A549 (cell line): Measurements from ENCODE around the gene SH3BGR. TPM values are rescaled to one million over a fixed set of nuclear protein-coding genes. Genes with fewer than 3 reads are reported as not detected.
A peak's percentile ranks its signal among the peaks of the same experiment; 100 is the strongest.

Experiments used
- ATAC-seq, 2 experiments: fragments of 200-7000 bp in 1 of 2; fragments of >200 bp in 1 of 2; cut with Nextera tagmentation in 1 of 2; cut with Tn5 transposase in 1 of 2; 3 replicates each; pipeline versions ENCODE4 v1.8.0 to v1.9.1; 2018 to 2020; ENCODE audit warnings: mild to moderate bottlenecking in 1 of 2, moderate library complexity in 1 of 2
- CTCF ChIA-PET: fragments of 300-600 bp; sonication (Branson Sonifier 250); formaldehyde crosslinking; extraction: SDS; loops from one replicate; lab custom pipeline; 2021; ENCODE audit warnings: antibody characterized with exemption, inconsistent platforms; lab: Yijun Ruan, JAX
- POLR2A ChIA-PET: fragments of 350-600 bp; formaldehyde crosslinking; extraction: SDS; loops from one replicate; lab custom pipeline; 2021; ENCODE audit warnings: antibody characterized with exemption, inconsistent platforms; lab: Yijun Ruan, JAX
- DNase-seq, 2 experiments: peaks; one replicate each; pipeline versions ENCODE4 v3.0.0 to v3.0.0-alpha.2; 2011 to 2016; ENCODE audit warnings: low read depth in 1 of 2, low spot score in 1 of 2
- FAIRE-seq: peaks from 2 replicates; lab custom pipeline; 2011; peaks lifted over from hg19 to GRCh38; lab: Jason Lieb, UNC
- H3K27ac ChIP-seq, 2 experiments: fragments of >200 bp; sonication (Bioruptor Twin); formaldehyde crosslinking; 3 replicates each; pipeline ENCODE4 v1.5.1; 2016 to 2017
- H3K4me1 ChIP-seq: fragments of >200 bp; sonication (Bioruptor Twin); formaldehyde crosslinking; 3 replicates; pipeline ENCODE4 v1.6.1; 2016
- H3K4me2 ChIP-seq: fragments of >200 bp; sonication (Bioruptor Twin); formaldehyde crosslinking; 3 replicates; pipeline ENCODE4 v1.6.1; 2016
- H3K4me3 ChIP-seq: fragments of >200 bp; sonication (Bioruptor Twin); formaldehyde crosslinking; 3 replicates; pipeline ENCODE4 v1.5.1; 2016
- H3K9me3 ChIP-seq: fragments of >200 bp; sonication (Bioruptor Twin); formaldehyde crosslinking; 3 replicates; pipeline ENCODE4 v1.6.1; 2016
- BHLHE40 ChIP-seq: IDR thresholded peaks from 2 replicates; pipeline ENCODE4 v1.6.1; 2012; ENCODE audit warnings: low read depth, low read length, inconsistent platforms
- CBX8 ChIP-seq: fragments of 200-600 bp; sonication (generic); IDR thresholded peaks from 2 replicates; pipeline ENCODE4 v1.6.1; 2016
- CHD2 ChIP-seq: fragments of 150-350 bp; IDR thresholded peaks from 2 replicates; pipeline ENCODE4 v1.6.1; 2014; ENCODE audit warnings: low read length; ENCODE audit not compliant: partially characterized antibody
- EHF ChIP-seq: fragments of 250-450 bp; sonication (Bioruptor Pico); IDR thresholded peaks from 2 replicates; pipeline ENCODE4 v1.5.0; 2020; ENCODE audit warnings: mild to moderate bottlenecking
- EHMT2 ChIP-seq: fragments of 200-600 bp; sonication (generic); IDR thresholded peaks from 2 replicates; pipeline ENCODE4 v1.6.1; 2016; ENCODE audit warnings: antibody characterized with exemption, low read depth, mild to moderate bottlenecking, moderate library complexity
- EP300 ChIP-seq, 2 experiments: fragments of >200 bp; sonication (Bioruptor Twin); formaldehyde crosslinking; IDR thresholded peaks; 2 replicates in 1 of 2; 3 replicates in 1 of 2; pipeline ENCODE4 v1.6.1; 2016 to 2017
- FOSB ChIP-seq: fragments of 250-450 bp; sonication (Bioruptor Pico); IDR thresholded peaks from 2 replicates; pipeline ENCODE4 v1.5.0; 2020; ENCODE audit warnings: mild to moderate bottlenecking, moderate library complexity
- FOSL2 ChIP-seq, 2 experiments: fragments of 450-650 bp in 1 of 2; fragments of >200 bp in 1 of 2; sonication (Bioruptor Twin) in 1 of 2; formaldehyde crosslinking; IDR thresholded peaks; 2 replicates each; pipeline versions ENCODE4 v1.5.0 to v1.6.1; 2016 to 2020; ENCODE audit warnings: mild to moderate bottlenecking in 1 of 2, moderate library complexity in 1 of 2
- HOXA7 ChIP-seq: fragments of 250-450 bp; sonication (Bioruptor Pico); IDR thresholded peaks from 2 replicates; pipeline ENCODE4 v1.5.0; 2020; ENCODE audit warnings: mild to moderate bottlenecking, moderate library complexity
- HOXB13 ChIP-seq: fragments of 250-450 bp; sonication (Bioruptor Pico); IDR thresholded peaks from 2 replicates; pipeline ENCODE4 v1.5.0; 2020; ENCODE audit warnings: low read depth, mild to moderate bottlenecking, moderate library complexity
- KDM5A ChIP-seq: fragments of 200-600 bp; sonication (generic); IDR thresholded peaks from 2 replicates; pipeline ENCODE4 v1.6.1; 2016; ENCODE audit warnings: antibody characterized with exemption, mild to moderate bottlenecking
- MAFK ChIP-seq: fragments of 450-650 bp; IDR thresholded peaks from 2 replicates; pipeline ENCODE4 v1.6.1; 2014; ENCODE audit not compliant: partially characterized antibody
- NR3C1 ChIP-seq: fragments of >200 bp; sonication (Bioruptor Twin); formaldehyde crosslinking; IDR thresholded peaks from 3 replicates; pipeline ENCODE4 v1.6.1; 2017
- RAD21 ChIP-seq, 2 experiments: fragments of >200 bp in 1 of 2; sonication (Bioruptor Twin) in 1 of 2; formaldehyde crosslinking in 1 of 2; IDR thresholded peaks in 1 of 2; conservative IDR thresholded peaks in 1 of 2; 2 replicates in 1 of 2; 3 replicates in 1 of 2; pipeline ENCODE4 v1.6.1; 2012 to 2018; ENCODE audit warnings: inconsistent platforms in 1 of 2
- RNF2 ChIP-seq: fragments of 200-600 bp; sonication (generic); IDR thresholded peaks from 2 replicates; pipeline ENCODE4 v1.6.1; 2016; ENCODE audit warnings: low read depth, mild to moderate bottlenecking, antibody characterized with exemption, moderate library complexity, borderline replicate concordance
- SMC3 ChIP-seq: fragments of >200 bp; sonication (Bioruptor Twin); formaldehyde crosslinking; IDR thresholded peaks from 3 replicates; pipeline ENCODE4 v1.6.1; 2018; ENCODE audit warnings: inconsistent platforms
- ZC3H11A ChIP-seq: fragments of 450-650 bp; IDR thresholded peaks from 2 replicates; pipeline ENCODE4 v1.6.1; 2014; ENCODE audit warnings: antibody characterized with exemption, mild to moderate bottlenecking
- ZNF302 ChIP-seq: fragments of 250-450 bp; sonication (Bioruptor Pico); IDR thresholded peaks from 2 replicates; pipeline ENCODE4 v1.9.0; 2021; ENCODE audit warnings: inconsistent platforms, mild to moderate bottlenecking, moderate library complexity
- ZSCAN20 ChIP-seq: fragments of 250-450 bp; sonication (Bioruptor Pico); IDR thresholded peaks from 2 replicates; pipeline ENCODE4 v1.8.0; 2022; ENCODE audit warnings: mild to moderate bottlenecking, moderate library complexity
- WGBS: methylation state at CpG from one replicate; pipeline ENCODE4 v1.1.6; 2017; ENCODE audit errors: missing lambda C conversion rate; 5-methylcytosine and 5-hydroxymethylcytosine counted together
- polyA plus RNA-seq, 4 experiments: library from polyadenylated mRNA; depleted of rRNA in 3 of 4; stranded (reverse); fragments of >200 nt; fragmentation: RNase III in 1 of 4; extraction: RNeasy Plus Mini Kit Qiagen cat#74134 plus additional on column Dnase treatment in 1 of 4; gene quantifications; 2 replicates in 3 of 4; 3 replicates in 1 of 4; pipeline ENCODE4 v1.2.3, GENCODE V29; 2011 to 2017
- TF ChIP-seq, protein P1 (sequence below): IDR thresholded peaks from 2 replicates; pipeline ENCODE4 v1.6.1; 2012
- TF ChIP-seq, protein P2 (sequence below): IDR thresholded peaks from 2 replicates; pipeline ENCODE4 v1.6.1; 2012
- TF ChIP-seq, protein P3 (sequence below): fragments of 450-650 bp; IDR thresholded peaks from 2 replicates; pipeline ENCODE4 v1.6.1; 2014; ENCODE audit warnings: antibody characterized with exemption
- TF ChIP-seq, protein P4 (sequence below): fragments of 250-450 bp; sonication (Bioruptor Pico); IDR thresholded peaks from 2 replicates; pipeline ENCODE4 v1.5.0; 2020; ENCODE audit warnings: low read depth, mild to moderate bottlenecking, moderate library complexity

Gene SH3BGR
- polyA plus RNA-seq, 2 of the 4 experiments (the other 2 are of a cell fraction), result 1.0 to 3.0 TPM

DNA sequence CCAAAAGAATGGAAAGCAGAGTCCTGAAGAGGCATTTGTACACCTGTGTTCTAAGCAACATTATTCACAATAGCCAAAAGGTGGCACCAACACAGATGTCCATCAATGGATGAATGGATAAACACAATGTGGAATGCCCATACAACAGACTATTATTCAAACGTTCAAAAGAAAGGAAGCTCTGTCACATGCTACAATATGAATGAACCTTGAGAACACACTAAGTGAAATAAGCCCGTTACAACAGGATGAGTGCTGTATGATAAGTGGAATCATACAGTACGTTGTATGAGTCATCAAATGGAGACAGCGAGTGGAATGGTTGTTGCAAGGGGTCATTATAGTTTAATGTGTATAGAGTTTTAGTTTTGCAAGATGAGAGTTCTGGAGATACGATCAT, 80.1 kb downstream of the SH3BGR start:
- Histone ChIP-seq H3K4me2 (no peak overlapping the region), H3K9me3 (no peaks in the 10 kb centered on the region), H3K27ac (no peak overlapping the region), H3K4me1 (0 out of 3 replicates have a peak, but pooled peaks cover 9% of the 10 kb centered on the region), H3K4me3 (no peak overlapping the region)
- ChIA-PET POLR2A (no interaction called here), CTCF (interaction anchor here (1.0 kb wide), 1 partner anchor 184 kb away, joined by 3 read pairs; no protein-coding TSS in a partner anchor)
- no peak for ATAC-seq
- WGBS, result 48% methylated on average over 5 of the region's 5 CpGs
- no peak for FAIRE-seq
- TF ChIP-seq FOSL2 (IDR thresholded peaks at IDR 0.05), result no peak
- TF ChIP-seq FOSL2 (CRISPR knock-in tag; IDR thresholded peaks at IDR 0.05), result peak; percentile 36; the same call in 1 of the 2 replicates
- no peak for TF ChIP-seq KDM5A
- DNase-seq, result no peak

DNA sequence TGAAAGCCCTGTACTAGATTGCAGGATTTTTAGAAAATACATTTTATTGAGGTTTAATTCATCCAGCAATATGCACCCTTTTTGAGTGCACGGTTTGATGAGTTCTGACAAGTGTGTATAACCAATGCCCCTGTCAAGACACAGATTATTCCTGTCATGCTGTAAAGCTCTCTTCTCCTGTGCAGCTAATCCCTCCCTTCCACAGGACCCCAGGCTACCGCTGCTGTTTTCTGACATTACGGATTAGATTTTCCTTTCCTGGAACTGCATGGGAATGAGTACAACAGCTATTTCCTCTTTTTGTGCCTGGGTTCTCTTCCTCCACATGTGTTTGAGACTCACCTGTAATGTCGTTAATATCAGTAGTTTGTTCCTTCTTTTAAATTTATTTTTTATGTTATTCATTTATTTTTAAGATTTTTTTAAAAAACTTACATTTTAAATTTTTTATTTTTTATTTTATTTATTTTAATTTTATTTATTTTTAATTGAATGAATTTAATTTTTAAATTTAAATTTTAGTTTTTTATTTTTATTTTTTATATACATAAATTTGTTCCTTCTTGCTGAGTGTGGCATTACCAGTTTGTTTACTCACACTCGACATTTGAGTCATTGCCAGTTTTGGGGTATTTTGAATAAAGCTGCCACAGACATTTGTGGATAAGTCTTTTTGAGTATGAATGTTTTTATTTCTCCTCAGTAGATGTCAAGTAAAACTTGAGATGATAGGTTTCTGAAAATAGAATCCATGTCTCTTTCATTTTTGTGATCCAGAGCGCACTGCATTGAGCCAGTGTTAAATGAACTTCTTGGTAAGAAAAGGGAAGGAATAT, 82.0 kb downstream of the SH3BGR start:
- POLR2A ChIA-PET, result no interaction called here
- H3K4me2 ChIP-seq, result no peak overlapping the region
- H3K4me3 ChIP-seq, result no peak overlapping the region
- H3K4me1 ChIP-seq, result no peaks in the 10 kb centered on the region
- FAIRE-seq (no peak), ATAC-seq (no peak), DNase-seq (no peak)
- TF ChIP-seq CBX8, result no peak
- no peak for TF ChIP-seq ZNF302 (CRISPR knock-in tag)
- no peak for TF ChIP-seq SMC3
- TF ChIP-seq BHLHE40, result no peak
- no peak for TF ChIP-seq RAD21 (conservative IDR thresholded peaks at IDR 0.05 in 1 of 2, IDR thresholded peaks at IDR 0.05 in 1 of 2)
- no peak for TF ChIP-seq ZSCAN20 (CRISPR knock-in tag)
- no peak for TF ChIP-seq HOXB13 (CRISPR knock-in tag)
- TF ChIP-seq, protein P1, sequence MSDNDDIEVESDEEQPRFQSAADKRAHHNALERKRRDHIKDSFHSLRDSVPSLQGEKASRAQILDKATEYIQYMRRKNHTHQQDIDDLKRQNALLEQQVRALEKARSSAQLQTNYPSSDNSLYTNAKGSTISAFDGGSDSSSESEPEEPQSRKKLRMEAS, result no peak
- TF ChIP-seq, protein P2, sequence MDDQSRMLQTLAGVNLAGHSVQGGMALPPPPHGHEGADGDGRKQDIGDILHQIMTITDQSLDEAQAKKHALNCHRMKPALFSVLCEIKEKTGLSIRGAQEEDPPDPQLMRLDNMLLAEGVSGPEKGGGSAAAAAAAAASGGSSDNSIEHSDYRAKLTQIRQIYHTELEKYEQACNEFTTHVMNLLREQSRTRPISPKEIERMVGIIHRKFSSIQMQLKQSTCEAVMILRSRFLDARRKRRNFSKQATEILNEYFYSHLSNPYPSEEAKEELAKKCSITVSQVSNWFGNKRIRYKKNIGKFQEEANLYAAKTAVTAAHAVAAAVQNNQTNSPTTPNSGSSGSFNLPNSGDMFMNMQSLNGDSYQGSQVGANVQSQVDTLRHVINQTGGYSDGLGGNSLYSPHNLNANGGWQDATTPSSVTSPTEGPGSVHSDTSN, result no peak
- no peak for TF ChIP-seq EHF (CRISPR knock-in tag)
- TF ChIP-seq ZC3H11A, result no peak
- TF ChIP-seq EHMT2, result no peak
- no peak for TF ChIP-seq FOSB (CRISPR knock-in tag)
- no peak for TF ChIP-seq NR3C1
- no peak for TF ChIP-seq EP300 (IDR thresholded peaks at IDR 0.05)
- TF ChIP-seq, protein P3, sequence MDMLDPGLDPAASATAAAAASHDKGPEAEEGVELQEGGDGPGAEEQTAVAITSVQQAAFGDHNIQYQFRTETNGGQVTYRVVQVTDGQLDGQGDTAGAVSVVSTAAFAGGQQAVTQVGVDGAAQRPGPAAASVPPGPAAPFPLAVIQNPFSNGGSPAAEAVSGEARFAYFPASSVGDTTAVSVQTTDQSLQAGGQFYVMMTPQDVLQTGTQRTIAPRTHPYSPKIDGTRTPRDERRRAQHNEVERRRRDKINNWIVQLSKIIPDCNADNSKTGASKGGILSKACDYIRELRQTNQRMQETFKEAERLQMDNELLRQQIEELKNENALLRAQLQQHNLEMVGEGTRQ, result no peak
- no peak for TF ChIP-seq KDM5A
- CTCF ChIA-PET, result interaction anchor here (0.7 to 5.2 kb wide), 3 partner anchors 8 to 191 kb away, joined by 3 to 20 read pairs (median 4); no protein-coding TSS in a partner anchor
- 62% methylated on average over 6 of the region's 6 CpGs for WGBS
- no peak overlapping the region for H3K27ac ChIP-seq
- no peaks in the 10 kb centered on the region for H3K9me3 ChIP-seq

DNA sequence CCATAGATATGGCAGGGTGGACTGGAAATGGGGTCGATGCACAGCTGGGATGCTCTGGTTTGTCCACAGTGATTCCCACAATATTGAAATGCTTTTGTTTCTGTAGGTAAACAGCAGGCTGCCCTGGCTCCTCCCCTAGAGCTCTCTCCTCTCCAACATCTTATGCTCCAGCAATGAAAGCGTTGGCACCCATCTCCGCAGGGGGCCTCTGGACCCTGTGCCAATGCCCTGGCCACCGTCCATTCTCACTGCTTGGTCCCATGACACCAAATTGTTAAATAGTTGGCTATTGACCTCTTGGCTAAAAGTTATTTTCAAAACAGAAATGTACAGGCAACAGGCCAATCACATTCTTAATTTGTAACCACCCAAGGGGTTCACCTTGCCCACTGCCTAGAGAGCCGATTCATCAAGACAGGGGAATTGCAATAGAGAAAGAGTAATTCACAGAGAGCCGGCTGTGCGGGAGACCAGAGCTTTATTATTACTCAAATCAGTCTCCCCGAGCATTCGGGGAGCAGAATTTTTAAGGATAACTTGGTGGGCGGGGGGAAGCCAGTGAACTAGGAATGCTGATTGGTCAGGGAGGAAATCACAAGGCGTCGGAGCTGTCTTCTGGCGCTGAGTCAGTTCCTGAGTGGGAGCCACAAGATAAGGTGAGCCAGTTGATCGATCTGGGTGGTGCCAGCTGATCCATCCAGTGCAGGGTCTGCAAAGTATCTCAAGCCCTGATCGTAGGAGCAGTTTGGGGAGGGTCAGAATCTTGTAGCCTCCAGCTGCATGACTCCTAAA, 84.1 kb downstream of the SH3BGR start:
- no peak for FAIRE-seq
- no peak for DNase-seq
- ATAC-seq, result no peak
- ChIA-PET POLR2A (no interaction called here), CTCF (interaction anchor here (5.2 kb wide), 1 partner anchor 18 kb away, joined by 20 read pairs; no protein-coding TSS in a partner anchor)
- TF ChIP-seq EP300 (IDR thresholded peaks at IDR 0.05) (no peak), HOXA7 (CRISPR knock-in tag) (no peak), CHD2 (no peak), RNF2 (no peak), BHLHE40 (no peak), NR3C1 (no peak), MAFK (no peak)
- TF ChIP-seq, protein P4, sequence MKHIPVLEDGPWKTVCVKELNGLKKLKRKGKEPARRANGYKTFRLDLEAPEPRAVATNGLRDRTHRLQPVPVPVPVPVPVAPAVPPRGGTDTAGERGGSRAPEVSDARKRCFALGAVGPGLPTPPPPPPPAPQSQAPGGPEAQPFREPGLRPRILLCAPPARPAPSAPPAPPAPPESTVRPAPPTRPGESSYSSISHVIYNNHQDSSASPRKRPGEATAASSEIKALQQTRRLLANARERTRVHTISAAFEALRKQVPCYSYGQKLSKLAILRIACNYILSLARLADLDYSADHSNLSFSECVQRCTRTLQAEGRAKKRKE (CRISPR knock-in tag), result no peak
- Histone ChIP-seq H3K4me3 (no peak overlapping the region), H3K9me3 (no peaks in the 10 kb centered on the region), H3K4me1 (no peaks in the 10 kb centered on the region), H3K4me2 (no peak overlapping the region), H3K27ac (no peak overlapping the region)
- WGBS, result 68% methylated on average over 15 of the region's 15 CpGs
